GM23338 (cell line): Measurements from ENCODE around the gene CAMSAP1. TPM values are rescaled to one million over a fixed set of nuclear protein-coding genes. Genes with fewer than 3 reads are reported as not detected.
"Not testable (repeated sequence)": the region's sequence is repeated elsewhere in the genome, so short reads cannot be mapped to it uniquely, and the experiment has no call there.

Experiments
- ATAC-seq: fragments of 200-7000 bp; cut with Tn5 transposase; 3 replicates; pipeline ENCODE4 v1.9.1; 2020
- DNase-seq: peaks from one replicate; pipeline ENCODE4 v3.0.0-alpha.2; 2015; ENCODE audit warnings: low spot score
- H2AFZ ChIP-seq: fragments of 200-600 bp; sonication (generic); 2 replicates; pipeline ENCODE4 v1.8.0; 2016; ENCODE audit warnings: antibody characterized with exemption, mild to moderate bottlenecking, moderate library complexity
- H3F3A ChIP-seq: fragments of 200-600 bp; sonication (generic); replicated peaks from 2 replicates; pipeline ENCODE4 v1.8.0; 2017; ENCODE audit warnings: antibody characterized with exemption, mixed run types, low read depth
- H3K27ac ChIP-seq: fragments of 200-600 bp; sonication (generic); 2 replicates; pipeline ENCODE4 v1.6.1; 2016; ENCODE audit warnings: low read depth
- H3K27me3 ChIP-seq: fragments of 200-600 bp; sonication (generic); 2 replicates; pipeline ENCODE4 v1.8.0; 2016; ENCODE audit warnings: mild to moderate bottlenecking, mixed run types, moderate library complexity; ENCODE audit not compliant: insufficient read depth
- H3K36me3 ChIP-seq: fragments of 200-600 bp; sonication (generic); 2 replicates; pipeline ENCODE4 v1.8.0; 2016; ENCODE audit warnings: mild to moderate bottlenecking; ENCODE audit not compliant: insufficient read depth
- H3K4me1 ChIP-seq: fragments of 200-600 bp; sonication (generic); 2 replicates; pipeline ENCODE4 v1.8.0; 2016; ENCODE audit warnings: mild to moderate bottlenecking, moderate library complexity; ENCODE audit not compliant: insufficient read depth
- H3K4me2 ChIP-seq: fragments of 200-600 bp; sonication (generic); 2 replicates; pipeline ENCODE4 v1.7.1; 2017; ENCODE audit warnings: mixed run types
- H3K4me3 ChIP-seq: fragments of 200-600 bp; sonication (generic); 2 replicates; pipeline ENCODE4 v1.6.1; 2016; ENCODE audit warnings: mixed run types
- H3K79me2 ChIP-seq: fragments of 200-600 bp; sonication (generic); replicated peaks from 2 replicates; pipeline ENCODE4 v1.8.0; 2017; ENCODE audit warnings: mild to moderate bottlenecking; ENCODE audit not compliant: insufficient read depth
- H3K9me2 ChIP-seq: fragments of 200-600 bp; sonication (generic); 2 replicates; pipeline ENCODE4 v1.8.0; 2017; ENCODE audit not compliant: insufficient read depth
- H4K20me1 ChIP-seq: fragments of 200-600 bp; sonication (generic); replicated peaks from 2 replicates; pipeline ENCODE4 v1.8.0; 2017; ENCODE audit warnings: mild to moderate bottlenecking; ENCODE audit not compliant: insufficient read depth
- H3K27ac Mint-ChIP-seq: 2 replicates; pipeline ENCODE4 v1.8.0; 2020; ENCODE audit warnings: inconsistent platforms, mild to moderate bottlenecking, moderate library complexity, mixed read lengths
- H3K27me3 Mint-ChIP-seq: 3 replicates; pipeline ENCODE4 v1.8.0; 2022; ENCODE audit warnings: low read depth, mild to moderate bottlenecking, moderate library complexity, mixed read lengths, inconsistent platforms; ENCODE audit not compliant: insufficient read depth, poor library complexity
- H3K36me3 Mint-ChIP-seq: 3 replicates; pipeline ENCODE4 v1.8.0; 2021; ENCODE audit warnings: low read depth, mild to moderate bottlenecking, inconsistent platforms, moderate library complexity, mixed read lengths
- H3K4me1 Mint-ChIP-seq: 3 replicates; pipeline ENCODE4 v1.8.0; 2020; ENCODE audit warnings: mild to moderate bottlenecking, inconsistent platforms, mixed read lengths
- H3K4me3 Mint-ChIP-seq: 3 replicates; pipeline ENCODE4 v1.8.0; 2021; ENCODE audit warnings: moderate library complexity, mild to moderate bottlenecking, inconsistent platforms, mixed read lengths
- H3K9me3 Mint-ChIP-seq: 3 replicates; pipeline ENCODE4 v1.8.0; 2020; ENCODE audit warnings: moderate library complexity, mild to moderate bottlenecking, inconsistent platforms, mixed read lengths
- CREB1 ChIP-seq: fragments of 250-450 bp; sonication (Bioruptor Pico); IDR thresholded peaks from 2 replicates; pipeline ENCODE4 v1.5.0; 2020; ENCODE audit warnings: low read depth, mild to moderate bottlenecking, moderate library complexity
- CTCF ChIP-seq, 2 experiments: fragments of 200-600 bp in 1 of 2; sonication (generic) in 1 of 2; conservative IDR thresholded peaks; 2 replicates each; pipeline versions ENCODE4 v1.5.1 to v1.6.1; 2016 to 2017; ENCODE audit warnings: antibody characterized with exemption in 2 of 2, low read depth in 2 of 2, mild to moderate bottlenecking in 2 of 2, moderate library complexity in 1 of 2
- EZH2phosphoT487 ChIP-seq: fragments of 200-600 bp; sonication (generic); IDR thresholded peaks from one replicate; pipeline ENCODE4 v1.8.1; 2018; ENCODE audit warnings: antibody characterized with exemption; ENCODE audit not compliant: unreplicated experiment
- JUNB ChIP-seq: IDR thresholded peaks from one replicate; pipeline ENCODE4 v1.6.1; 2016; ENCODE audit warnings: antibody characterized with exemption; ENCODE audit not compliant: unreplicated experiment
- NANOG ChIP-seq: IDR thresholded peaks from 2 replicates; pipeline ENCODE4 v1.6.1; 2016; ENCODE audit warnings: antibody characterized with exemption, borderline replicate concordance
- POLR2AphosphoS5 ChIP-seq: IDR thresholded peaks from 2 replicates; pipeline ENCODE4 v1.6.1; 2016; ENCODE audit warnings: antibody characterized with exemption, low read depth
- REST ChIP-seq: IDR thresholded peaks from one replicate; pipeline ENCODE4 v1.6.1; 2018; ENCODE audit warnings: antibody characterized with exemption; ENCODE audit not compliant: unreplicated experiment
- STAT1 ChIP-seq: IDR thresholded peaks from one replicate; pipeline ENCODE4 v1.6.1; 2016; ENCODE audit warnings: antibody characterized with exemption; ENCODE audit not compliant: unreplicated experiment
- ZNF114 ChIP-seq: fragments of 250-450 bp; sonication (Bioruptor Pico); IDR thresholded peaks from 2 replicates; pipeline ENCODE4 v1.5.0; 2020; ENCODE audit warnings: mild to moderate bottlenecking, moderate library complexity
- ZNF331 ChIP-seq: fragments of 250-450 bp; sonication (Bioruptor Pico); IDR thresholded peaks from 2 replicates; pipeline ENCODE4 v1.5.0; 2020; ENCODE audit warnings: low read depth, mild to moderate bottlenecking, moderate library complexity
- polyA plus RNA-seq: library from polyadenylated mRNA; unstranded; fragments of >200 nt; fragmentation: Nextera tagmentation; extraction: Ambion mirVana; gene quantifications from 2 replicates; pipeline ENCODE4 v1.2.1, GENCODE V29; 2016
- total RNA-seq: library from RNA; depleted of rRNA; stranded (reverse); fragments of >200 nt; shearing (Covaris generic); gene quantifications from 2 replicates; pipeline ENCODE4 v1.2.3, GENCODE V29; 2014
- TF ChIP-seq, protein P1 (sequence below): IDR thresholded peaks from 2 replicates; pipeline ENCODE4 v1.6.1; 2016; ENCODE audit warnings: antibody characterized with exemption

The CAMSAP1 gene
- total and polyA plus RNA-seq, 2 experiments from 2014 or later, result 6.9 to 75.4 TPM

DNA sequence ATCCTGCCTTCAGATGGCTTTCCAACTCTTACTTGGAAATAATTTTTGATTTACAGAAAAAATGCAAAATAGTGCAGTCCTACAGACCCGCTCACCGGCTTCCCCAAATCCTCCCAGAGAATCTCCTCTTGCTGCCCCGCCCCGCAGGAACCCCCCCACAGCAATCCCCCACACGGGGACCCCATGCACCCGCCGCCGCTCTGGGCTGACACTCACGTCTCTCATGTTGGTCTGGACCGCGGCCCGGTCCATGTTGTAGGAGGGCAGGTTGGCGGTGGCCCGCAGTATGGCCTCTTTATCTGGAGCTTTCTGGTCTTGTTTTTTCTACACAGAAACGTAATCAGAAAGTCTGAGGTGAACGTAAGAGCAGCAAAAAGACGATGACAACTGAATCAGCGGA, 40.2 kb upstream of the CAMSAP1 start (continued):
- TF ChIP-seq CTCF (conservative IDR thresholded peaks at IDR 0.05; ENCODE audit: low read depth in 2 of 2) (no peak), EZH2phosphoT487 (no peak), ZNF114 (CRISPR knock-in tag) (no peak)

- H3K27me3 Mint-ChIP-seq, H3K4me3 ChIP-seq, H3F3A ChIP-seq, H3K9me2 ChIP-seq, H3K4me2 ChIP-seq, DNase-seq, H2AFZ ChIP-seq, H3K4me1 Mint-ChIP-seq, H4K20me1 ChIP-seq, ATAC-seq, H3K27ac Mint-ChIP-seq, H3K9me3 Mint-ChIP-seq, H3K27ac ChIP-seq, H3K4me3 Mint-ChIP-seq, H3K27me3 ChIP-seq, H3K4me1 ChIP-seq: not testable (repeated sequence)
- H3K79me2 ChIP-seq, result peaks cover 11% of the 10 kb centered on the region
- peaks cover 15% of the 10 kb centered on the region; the same call in 1 of the 2 replicates for H3K36me3 ChIP-seq
- peaks cover 57% of the 10 kb centered on the region for H3K36me3 Mint-ChIP-seq
Measured at GRCh38 chr9:135947105-135947504, 39.8 kb upstream of the CAMSAP1 start.

GRCh38 chr9:135946392-135946994, 39.1 kb upstream of the CAMSAP1 start:
- no peaks in the 10 kb centered on the region for H3K4me1 ChIP-seq
- Mint-ChIP-seq H3K36me3 (peaks cover 57% of the 10 kb centered on the region), H3K27ac (no peak overlapping the region), H3K4me1 (no peaks in the 10 kb centered on the region), H3K4me3 (no peak overlapping the region), H3K27me3 (peaks cover 3% of the 10 kb centered on the region), H3K9me3 (no peaks in the 10 kb centered on the region)
- H4K20me1 ChIP-seq, result peaks cover 4% of the 10 kb centered on the region; the same call in 1 of the 2 replicates
- H3K36me3 ChIP-seq, result peaks cover 15% of the 10 kb centered on the region; the same call in 1 of the 2 replicates
- H3K27ac ChIP-seq, result no peak overlapping the region
- H3F3A ChIP-seq, result 0 out of 2 replicates have a peak, but pooled peaks cover 5% of the 10 kb centered on the region
- H3K4me2 ChIP-seq, result no peak overlapping the region
- no peaks in the 10 kb centered on the region for H3K9me2 ChIP-seq
- no peak overlapping the region for H2AFZ ChIP-seq
- no peaks in the 10 kb centered on the region for H3K27me3 ChIP-seq
- DNase-seq, result no peak
- no peak overlapping the region for H3K4me3 ChIP-seq
- ATAC-seq, result no peak
- H3K79me2 ChIP-seq, result peaks cover 11% of the 10 kb centered on the region
- no peak for TF ChIP-seq STAT1
- no peak for TF ChIP-seq ZNF331
- no peak for TF ChIP-seq JUNB
- TF ChIP-seq CREB1 (CRISPR knock-in tag), result no peak
- no peak for TF ChIP-seq REST
- no peak for TF ChIP-seq NANOG
- TF ChIP-seq POLR2AphosphoS5, result no peak
- TF ChIP-seq, protein P1, sequence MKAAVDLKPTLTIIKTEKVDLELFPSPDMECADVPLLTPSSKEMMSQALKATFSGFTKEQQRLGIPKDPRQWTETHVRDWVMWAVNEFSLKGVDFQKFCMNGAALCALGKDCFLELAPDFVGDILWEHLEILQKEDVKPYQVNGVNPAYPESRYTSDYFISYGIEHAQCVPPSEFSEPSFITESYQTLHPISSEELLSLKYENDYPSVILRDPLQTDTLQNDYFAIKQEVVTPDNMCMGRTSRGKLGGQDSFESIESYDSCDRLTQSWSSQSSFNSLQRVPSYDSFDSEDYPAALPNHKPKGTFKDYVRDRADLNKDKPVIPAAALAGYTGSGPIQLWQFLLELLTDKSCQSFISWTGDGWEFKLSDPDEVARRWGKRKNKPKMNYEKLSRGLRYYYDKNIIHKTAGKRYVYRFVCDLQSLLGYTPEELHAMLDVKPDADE, result no peak
